Activated B cell treated with CpG ODN at 0.5 μM for 24 hours (primary cell): ENCODE data around the gene TNFAIP8. TPM values are rescaled to one million over a fixed set of nuclear protein-coding genes. Genes with fewer than 3 reads are reported as not detected.
A peak's percentile ranks its signal among the peaks of the same experiment; 100 is the strongest.

ENCODE experiments used
- ATAC-seq: fragments of 200-7000 bp; cut with Tn5 transposase; one replicate; pipeline ENCODE4 v1.10.0; 2021; ENCODE audit warnings: low read depth, mild to moderate bottlenecking, moderate library complexity
- CTCF ChIA-PET: fragments of 350-600 bp; sonication (Branson Sonifier 250); formaldehyde crosslinking; loops from one replicate; lab custom pipeline; 2021; ENCODE audit warnings: antibody characterized with exemption; lab: Charles Lee
- POLR2A ChIA-PET: fragments of 350-600 bp; sonication (Branson Sonifier 250); formaldehyde crosslinking; loops from one replicate; lab custom pipeline; 2021; ENCODE audit warnings: antibody characterized with exemption; lab: Charles Lee
- DNase-seq: peaks from one replicate; pipeline ENCODE4 v3.0.0; 2022
- H3K27ac Mint-ChIP-seq: one replicate; pipeline ENCODE4 v1.8.0; 2020; ENCODE audit warnings: mixed read lengths
- H3K27me3 Mint-ChIP-seq: one replicate; pipeline ENCODE4 v1.8.0; 2021; ENCODE audit warnings: mixed read lengths
- H3K36me3 Mint-ChIP-seq: one replicate; pipeline ENCODE4 v1.8.0; 2021; ENCODE audit warnings: low read depth, mixed read lengths
- H3K4me1 Mint-ChIP-seq: one replicate; pipeline ENCODE4 v1.8.0; 2021; ENCODE audit warnings: mixed read lengths
- H3K4me3 Mint-ChIP-seq: one replicate; pipeline ENCODE4 v1.8.0; 2020; ENCODE audit warnings: mild to moderate bottlenecking, mixed read lengths
- H3K9me3 Mint-ChIP-seq: one replicate; pipeline ENCODE4 v1.8.0; 2020; ENCODE audit warnings: mixed read lengths
- intact Hi-C: fragments of 100-400 bp; cut with micrococcal nuclease; formaldehyde crosslinking; loops from one replicate; pipeline ENCODE4 v1.15.1; 2024
- total RNA-seq: library from RNA; stranded (reverse); gene quantifications from 2 replicates; pipeline ENCODE4 v1.2.3, GENCODE V29; 2022
- TF ChIP-seq, protein P1 (sequence below): fragments of 200-600 bp; IDR thresholded peaks from one replicate; pipeline ENCODE4 v1.8.0; 2022; ENCODE audit warnings: antibody characterized with exemption, mild to moderate bottlenecking

Gene TNFAIP8
- total RNA-seq, 1 donor from 2014 or later: 135 TPM

DNA sequence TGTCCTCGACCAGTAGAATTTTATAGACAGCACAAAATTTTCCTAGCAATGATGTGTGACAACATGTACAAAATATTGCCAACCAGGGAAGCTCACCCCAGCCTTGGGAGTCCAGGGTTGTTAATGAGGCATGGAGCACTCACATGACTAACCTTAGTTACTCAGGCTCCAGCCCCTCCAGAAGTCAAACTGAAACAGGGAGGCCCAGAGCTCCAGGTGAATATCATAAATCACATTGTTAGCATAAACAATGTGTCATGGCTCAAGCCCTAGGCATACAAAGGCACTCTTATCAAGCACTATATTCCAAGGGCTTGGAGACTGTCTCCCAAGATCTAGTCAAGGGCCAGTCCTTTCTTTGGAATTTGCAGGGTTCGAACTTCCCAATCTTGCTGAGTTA, 44.4 kb downstream of the TNFAIP8 start:
- CTCF ChIA-PET: interaction anchor here (7.0 kb wide), 1 partner anchor 11 kb away, joined by 37 read pairs; no protein-coding TSS in a partner anchor
- Mint-ChIP-seq H3K27me3 (no peaks in the 10 kb centered on the region), H3K27ac (peak overlapping the region; percentile 67), H3K36me3 (peaks cover 13% of the 10 kb centered on the region), H3K9me3 (no peaks in the 10 kb centered on the region), H3K4me3 (no peak overlapping the region), H3K4me1 (peaks cover 86% of the 10 kb centered on the region)
- ATAC-seq (no peak), DNase-seq (no peak)
- TF ChIP-seq, protein P1, sequence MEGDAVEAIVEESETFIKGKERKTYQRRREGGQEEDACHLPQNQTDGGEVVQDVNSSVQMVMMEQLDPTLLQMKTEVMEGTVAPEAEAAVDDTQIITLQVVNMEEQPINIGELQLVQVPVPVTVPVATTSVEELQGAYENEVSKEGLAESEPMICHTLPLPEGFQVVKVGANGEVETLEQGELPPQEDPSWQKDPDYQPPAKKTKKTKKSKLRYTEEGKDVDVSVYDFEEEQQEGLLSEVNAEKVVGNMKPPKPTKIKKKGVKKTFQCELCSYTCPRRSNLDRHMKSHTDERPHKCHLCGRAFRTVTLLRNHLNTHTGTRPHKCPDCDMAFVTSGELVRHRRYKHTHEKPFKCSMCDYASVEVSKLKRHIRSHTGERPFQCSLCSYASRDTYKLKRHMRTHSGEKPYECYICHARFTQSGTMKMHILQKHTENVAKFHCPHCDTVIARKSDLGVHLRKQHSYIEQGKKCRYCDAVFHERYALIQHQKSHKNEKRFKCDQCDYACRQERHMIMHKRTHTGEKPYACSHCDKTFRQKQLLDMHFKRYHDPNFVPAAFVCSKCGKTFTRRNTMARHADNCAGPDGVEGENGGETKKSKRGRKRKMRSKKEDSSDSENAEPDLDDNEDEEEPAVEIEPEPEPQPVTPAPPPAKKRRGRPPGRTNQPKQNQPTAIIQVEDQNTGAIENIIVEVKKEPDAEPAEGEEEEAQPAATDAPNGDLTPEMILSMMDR: no peak
- POLR2A ChIA-PET: interaction anchor here (1.1 kb wide), 1 partner anchor 10 kb away, joined by 4 read pairs; no protein-coding TSS in a partner anchor
- intact Hi-C loops: no loop called here

DNA sequence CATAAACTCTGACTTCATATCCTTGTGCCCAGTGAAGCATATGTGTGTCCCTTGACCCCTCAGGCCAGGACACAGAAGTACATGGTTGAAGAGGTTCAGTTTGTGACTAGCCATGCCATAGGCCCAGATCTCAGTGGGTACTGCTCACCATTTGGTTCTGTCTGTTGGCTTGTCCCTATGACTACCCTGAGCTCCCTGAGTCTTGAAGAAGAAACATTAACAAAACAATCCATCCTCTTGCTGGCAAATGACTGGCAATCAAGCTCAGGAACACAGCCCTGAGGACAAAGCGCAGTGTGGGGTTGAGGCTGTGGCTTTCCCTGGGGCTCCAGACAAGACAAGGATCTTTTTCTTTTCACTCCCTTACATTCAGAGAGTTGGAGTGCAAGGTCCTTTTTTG, 46.3 kb downstream of the TNFAIP8 start:
- Mint-ChIP-seq H3K4me1 (peaks cover 85% of the 10 kb centered on the region), H3K27ac (peak overlapping the region; percentile 77), H3K36me3 (no peaks in the 10 kb centered on the region), H3K27me3 (no peaks in the 10 kb centered on the region), H3K4me3 (no peak overlapping the region), H3K9me3 (no peaks in the 10 kb centered on the region)
- no peak for ATAC-seq
- TF ChIP-seq, protein P1: no peak
- CTCF ChIA-PET: interaction anchor here (0.8 to 7.0 kb wide), 4 partner anchors 9 to 87 kb away, joined by 3 to 37 read pairs (median 3); partner anchors contain the start of gene TNFAIP8
- POLR2A ChIA-PET: interaction anchor here (0.6 to 1.9 kb wide), 9 partner anchors 10 to 127 kb away, joined by 3 to 20 read pairs (median 5); no protein-coding TSS in a partner anchor
- intact Hi-C loops: no loop called here
- DNase-seq: no peak

DNA sequence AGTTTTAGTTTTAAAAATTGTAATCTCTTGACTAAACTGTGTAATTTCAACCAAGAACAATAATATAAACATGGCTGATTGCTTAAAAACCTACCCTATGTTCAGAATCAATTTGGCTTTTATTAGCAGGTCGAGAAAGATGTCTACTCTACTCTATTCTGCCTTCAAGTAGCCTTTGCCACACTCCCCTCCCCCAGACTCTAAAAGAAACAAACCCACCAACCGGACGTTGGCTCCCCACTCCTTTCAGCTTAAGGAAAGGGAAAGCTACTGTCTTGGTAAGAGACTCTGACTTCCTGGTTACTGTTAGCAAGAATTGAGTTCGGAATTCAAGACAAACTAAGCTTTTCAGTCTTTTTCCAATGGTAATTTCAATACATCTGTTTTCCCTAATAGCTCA, 46.7 kb downstream of the TNFAIP8 start:
- ChIA-PET POLR2A (interaction anchor here (1.0 to 1.9 kb wide), 3 partner anchors 30 to 46 kb away, joined by 3 to 9 read pairs (median 5); no protein-coding TSS in a partner anchor), CTCF (interaction anchor here (0.8 to 7.0 kb wide), 4 partner anchors 9 to 87 kb away, joined by 3 to 37 read pairs (median 3); partner anchors contain the start of gene TNFAIP8)
- peak overlapping the region; percentile 77 for H3K27ac Mint-ChIP-seq
- intact Hi-C loops: no loop called here
- no peaks in the 10 kb centered on the region for H3K36me3 Mint-ChIP-seq
- H3K9me3 Mint-ChIP-seq: no peaks in the 10 kb centered on the region
- H3K4me1 Mint-ChIP-seq: peaks cover 83% of the 10 kb centered on the region
- ATAC-seq: no peak
- H3K27me3 Mint-ChIP-seq: no peaks in the 10 kb centered on the region
- TF ChIP-seq, protein P1: no peak
- no peak for DNase-seq
- no peak overlapping the region for H3K4me3 Mint-ChIP-seq

DNA sequence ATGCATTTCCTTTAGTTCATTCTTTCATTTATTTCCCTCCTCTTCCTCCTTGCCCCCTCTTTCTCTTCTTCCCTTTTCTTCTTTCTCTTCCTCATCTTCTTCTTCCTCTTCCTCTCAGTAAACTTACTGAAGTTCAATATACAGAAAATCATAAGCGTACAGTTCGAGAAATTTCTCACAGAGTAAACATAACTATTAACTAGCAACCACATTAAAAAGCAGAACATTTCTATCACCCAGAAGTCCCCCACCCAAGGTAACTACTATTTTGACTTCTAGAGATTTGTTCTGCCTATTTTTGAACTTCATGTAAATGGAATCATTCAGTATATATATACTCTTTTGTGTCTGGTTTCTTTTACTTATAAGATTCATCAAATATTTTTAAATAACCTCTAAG, 48.2 kb downstream of the TNFAIP8 start:
- DNase-seq: no peak
- H3K36me3 Mint-ChIP-seq: no peaks in the 10 kb centered on the region
- H3K27me3 Mint-ChIP-seq: no peaks in the 10 kb centered on the region
- ATAC-seq: peak; percentile 16
- peaks cover 74% of the 10 kb centered on the region for H3K4me1 Mint-ChIP-seq
- POLR2A ChIA-PET: interaction anchor here (0.7 to 1.2 kb wide), 2 partner anchors 38 to 57 kb away, joined by 4 to 8 read pairs; no protein-coding TSS in a partner anchor
- CTCF ChIA-PET: interaction anchor here (1.8 to 2.7 kb wide), 3 partner anchors 37 to 416 kb away, joined by 3 to 13 read pairs (median 9); partner anchors contain the start of gene DTWD2
- peak overlapping the region; percentile 91 for H3K27ac Mint-ChIP-seq
- peak overlapping the region; percentile 64 for H3K4me3 Mint-ChIP-seq
- no peaks in the 10 kb centered on the region for H3K9me3 Mint-ChIP-seq
- TF ChIP-seq, protein P1: no peak
- intact Hi-C loops: no loop called here

DNA sequence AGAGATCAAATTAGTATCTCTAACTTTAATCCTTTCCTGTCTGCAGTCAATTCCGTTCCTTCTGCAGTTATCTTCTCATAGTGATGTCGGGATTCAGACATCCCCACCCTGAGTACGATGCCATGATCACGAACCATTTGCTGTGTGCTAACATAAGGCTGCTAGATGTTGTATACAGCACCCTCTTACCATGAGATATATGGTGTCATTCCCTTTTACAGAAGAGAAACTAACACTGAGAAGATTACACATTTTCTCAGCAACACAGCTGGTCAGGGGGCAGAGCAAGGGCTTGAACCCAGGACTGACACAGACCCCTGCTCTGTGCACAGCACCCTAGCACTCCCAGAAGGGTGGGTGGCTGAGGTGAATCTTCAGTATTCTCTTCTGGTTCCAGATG, 49.6 kb downstream of the TNFAIP8 start:
- POLR2A ChIA-PET: interaction anchor here (1.5 kb wide), 1 partner anchor 137 kb away, joined by 6 read pairs; no protein-coding TSS in a partner anchor
- TF ChIP-seq, protein P1: no peak

More for the DNA sequence above, 49.6 kb downstream of the TNFAIP8 start:
- no peak for DNase-seq
- CTCF ChIA-PET: interaction anchor here (1.8 to 2.7 kb wide), 3 partner anchors 38 to 417 kb away, joined by 3 to 13 read pairs (median 9); partner anchors contain the start of gene DTWD2
- Mint-ChIP-seq H3K4me1 (peaks cover 74% of the 10 kb centered on the region), H3K27me3 (no peaks in the 10 kb centered on the region), H3K27ac (peak overlapping the region; percentile 76), H3K36me3 (no peaks in the 10 kb centered on the region), H3K4me3 (no peak overlapping the region), H3K9me3 (no peaks in the 10 kb centered on the region)
- ATAC-seq: no peak
- intact Hi-C loops: no loop called here
